NCI-H128 (cell line): ENCODE data around the gene IQGAP2.

Experiments used
- DNase-seq: peaks from one replicate; lab custom pipeline; 2025; ENCODE audit not compliant: unreplicated experiment; lab: John Stamatoyannopoulos, UW

The IQGAP2 gene

GRCh38 chr5:76449606-76450005 is 46.5 kb downstream of the IQGAP2 start:
- no peak for DNase-seq

- DNase-seq = no peak
Observed at GRCh38 chr5:76450054-76450453, 47.0 kb downstream of the IQGAP2 start.

GRCh38 chr5:76451031-76451701 is 48.1 kb downstream of the IQGAP2 start:
- no peak for DNase-seq

GRCh38 chr5:76455531-76456133 is 52.5 kb downstream of the IQGAP2 start:
- DNase-seq = no peak

- DNase-seq = no peak
Observed at GRCh38 chr5:76456258-76456657, 53.2 kb downstream of the IQGAP2 start.

- DNase-seq = no peak
Observed at GRCh38 chr5:76457674-76458485, 54.8 kb downstream of the IQGAP2 start.

GRCh38 chr5:76458486-76458830 is 55.4 kb downstream of the IQGAP2 start:
- DNase-seq = no peak

- DNase-seq = no peak
Observed at GRCh38 chr5:76460104-76460503, 57.0 kb downstream of the IQGAP2 start.

GRCh38 chr5:76462097-76462667 is 59.1 kb downstream of the IQGAP2 start:
- DNase-seq = no peak

GRCh38 chr5:76467216-76467615 is 64.1 kb downstream of the IQGAP2 start:
- DNase-seq = no peak

GRCh38 chr5:76468635-76469425 is 65.7 kb downstream of the IQGAP2 start:
- no peak for DNase-seq

GRCh38 chr5:76469656-76470290 is 66.7 kb downstream of the IQGAP2 start:
- no peak for DNase-seq

GRCh38 chr5:76470976-76471375 is 67.9 kb downstream of the IQGAP2 start:
- DNase-seq = no peak

- no peak for DNase-seq
Observed at GRCh38 chr5:76471406-76471805, 68.3 kb downstream of the IQGAP2 start.

GRCh38 chr5:76471987-76472334 is 68.9 kb downstream of the IQGAP2 start:
- DNase-seq = no peak

- no peak for DNase-seq
Observed at GRCh38 chr5:76472335-76473008, 69.4 kb downstream of the IQGAP2 start.

- DNase-seq = no peak
Observed at GRCh38 chr5:76473009-76473336, 69.9 kb downstream of the IQGAP2 start.

GRCh38 chr5:76473661-76474060 is 70.6 kb downstream of the IQGAP2 start:
- no peak for DNase-seq

GRCh38 chr5:76474377-76474776 is 71.3 kb downstream of the IQGAP2 start:
- no peak for DNase-seq

- DNase-seq = no peak
Observed at GRCh38 chr5:76475385-76475784, 72.3 kb downstream of the IQGAP2 start.
